ENCODE measurements around the gene OR1F1.

- TF ChIP-seq CTCF (IDR thresholded peaks at IDR 0.05) (no peak), POLR2AphosphoS5 (IDR thresholded peaks at IDR 0.05) (no peak)
Measured at GRCh38 chr16:3142327-3142726, 45.7 kb upstream of the OR1F1 start.
